Measurements from ENCODE around the gene LITAF.
A peak's percentile ranks its signal among the peaks of the same experiment; 100 is the strongest.
"Not testable (repeated sequence)": the region's sequence is repeated elsewhere in the genome, so short reads cannot be mapped to it uniquely, and the experiment has no call there.

The LITAF gene

DNA sequence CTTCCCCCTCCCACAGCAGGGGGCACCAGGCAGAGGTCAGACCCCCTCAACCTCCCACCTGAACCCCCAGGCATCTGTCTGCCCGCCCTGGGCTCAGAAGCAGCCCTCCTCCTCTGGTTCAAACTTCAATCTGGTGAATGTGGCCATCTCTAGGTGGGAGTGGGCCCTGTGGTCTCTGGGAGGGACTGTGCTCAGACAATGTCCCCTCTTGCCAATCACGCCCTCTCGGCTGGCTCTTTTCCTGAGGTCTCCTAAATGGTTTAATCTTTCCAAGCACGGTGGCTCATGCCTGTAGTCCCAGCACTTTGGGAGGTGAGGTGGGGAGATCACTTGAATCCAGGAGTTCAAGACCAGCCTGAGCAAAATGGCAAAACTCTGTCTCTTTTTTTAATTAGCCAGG lies 15.2 kb downstream of the LITAF start:
- no peak for DNase-seq

DNA sequence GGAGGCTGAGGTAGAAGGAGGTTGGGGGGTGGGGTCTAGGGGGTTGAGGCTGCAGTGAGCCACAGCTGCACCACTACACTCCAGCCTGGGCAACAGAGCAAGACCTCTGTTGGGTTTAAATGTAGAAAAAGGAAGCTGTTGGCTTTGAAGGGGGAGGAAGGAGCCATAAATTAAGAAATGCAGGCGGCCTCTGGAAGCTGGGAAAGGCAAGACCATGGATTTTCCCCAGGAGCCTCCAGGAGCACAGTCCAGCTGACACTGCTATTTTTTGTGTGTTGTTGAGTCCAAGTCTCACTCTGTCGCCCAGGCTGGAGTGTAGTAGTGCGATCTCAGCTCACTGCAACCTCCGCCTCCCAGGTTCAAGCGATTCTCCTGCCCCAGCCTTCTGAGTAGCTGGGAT lies 15.9 kb downstream of the LITAF start:
- DNase-seq = no peak

GRCh38 chr16:11570258-11570657 lies 16.5 kb downstream of the LITAF start:
- no peak for DNase-seq

DNA sequence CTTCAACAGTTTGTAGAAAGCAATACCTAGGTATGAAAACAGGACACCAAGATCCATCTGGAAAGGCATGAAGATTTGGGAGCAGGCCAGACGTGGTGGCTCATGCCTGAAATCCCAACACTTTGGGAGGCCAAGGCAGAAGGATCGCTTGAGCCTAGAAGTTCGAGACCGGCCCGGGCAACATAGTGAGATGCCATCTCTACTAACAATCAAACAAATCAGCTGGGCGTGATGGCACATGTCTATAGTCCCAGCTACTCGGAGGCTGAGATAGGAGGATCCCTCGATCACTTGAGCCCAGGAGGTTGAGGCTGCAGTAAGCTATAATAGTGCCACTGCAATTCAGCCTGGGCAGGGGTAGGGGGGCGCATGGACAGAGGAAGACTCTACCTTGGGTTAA lies 20.3 kb downstream of the LITAF start:
- no peak for DNase-seq

- no peak for DNase-seq
Measured at GRCh38 chr16:11565665-11566064, 21.1 kb downstream of the LITAF start.

GRCh38 chr16:11564046-11564926 lies 22.4 kb downstream of the LITAF start:
- no peak for DNase-seq

DNA sequence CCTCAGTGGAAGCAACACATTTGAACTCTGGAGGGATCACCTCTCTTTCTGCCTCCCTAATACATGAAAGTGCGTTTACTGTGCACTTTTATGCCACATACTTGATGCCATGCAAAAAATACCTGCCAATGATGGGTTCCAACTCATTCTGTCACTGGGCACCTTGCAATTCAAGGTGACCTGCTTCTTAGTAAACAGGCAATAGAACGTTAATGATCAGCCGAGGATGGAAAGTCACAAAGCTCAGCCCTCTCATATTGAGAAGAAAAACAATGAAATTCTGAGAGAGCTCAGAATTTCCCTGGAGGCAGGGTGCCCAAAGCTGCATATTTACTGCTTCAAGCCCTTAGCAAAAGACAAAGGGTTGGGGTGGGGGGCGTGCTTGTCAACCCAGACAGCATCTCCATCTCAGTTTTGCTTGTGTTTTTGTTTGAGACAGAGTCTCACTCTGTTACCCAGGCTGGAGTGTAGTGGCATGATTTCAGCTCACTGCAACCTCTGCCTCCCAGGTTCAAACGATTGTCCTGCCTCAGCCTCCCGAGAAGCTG lies 23.2 kb downstream of the LITAF start:
- DNase-seq = no peak

GRCh38 chr16:11562941-11563340 lies 23.8 kb downstream of the LITAF start:
- DNase-seq = no peak

DNA sequence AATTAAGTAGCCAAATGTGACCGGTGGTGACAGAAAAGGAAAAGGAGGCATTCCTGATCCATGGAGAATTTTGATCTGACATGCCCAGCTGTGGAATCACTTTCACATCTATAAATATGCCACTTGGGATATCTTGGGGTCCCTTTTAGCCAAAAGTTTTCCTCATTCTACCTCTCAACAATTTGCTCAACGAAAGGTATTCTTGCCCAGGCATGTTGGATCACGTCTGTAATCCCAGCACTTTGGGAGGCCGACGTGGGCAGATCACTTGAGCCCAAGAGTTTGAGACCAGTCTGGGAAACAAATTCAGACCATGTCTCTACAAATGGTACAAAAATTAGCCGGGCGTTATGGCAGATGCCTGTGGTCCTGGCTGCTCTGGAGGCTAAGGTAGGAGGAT lies 24.3 kb downstream of the LITAF start:
- DNase-seq = no peak

DNA sequence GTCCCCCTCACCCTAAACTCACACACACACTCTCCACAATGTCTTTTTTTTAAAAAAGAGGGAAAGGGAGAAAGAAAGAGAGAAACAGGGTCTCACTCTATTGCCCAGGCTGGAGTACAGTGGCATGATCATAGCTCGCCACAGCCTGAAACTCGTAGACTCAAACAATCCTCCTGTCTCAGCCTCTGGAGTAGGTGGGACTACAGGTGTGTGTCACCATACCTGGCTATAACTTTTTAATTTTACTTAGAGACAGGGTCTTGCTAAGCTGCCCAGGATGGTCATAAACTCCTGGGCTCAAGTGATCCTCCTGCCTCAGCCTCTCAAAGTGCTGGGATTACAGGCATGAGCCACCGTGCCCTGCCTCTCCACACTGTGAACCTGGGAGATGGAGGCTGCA lies 24.9 kb downstream of the LITAF start:
- no peak for DNase-seq

GRCh38 chr16:11561454-11561805 lies 25.3 kb downstream of the LITAF start:
- no peak for DNase-seq

- DNase-seq = peak; percentile 45
Measured at GRCh38 chr16:11560701-11561453, 25.8 kb downstream of the LITAF start.

DNA sequence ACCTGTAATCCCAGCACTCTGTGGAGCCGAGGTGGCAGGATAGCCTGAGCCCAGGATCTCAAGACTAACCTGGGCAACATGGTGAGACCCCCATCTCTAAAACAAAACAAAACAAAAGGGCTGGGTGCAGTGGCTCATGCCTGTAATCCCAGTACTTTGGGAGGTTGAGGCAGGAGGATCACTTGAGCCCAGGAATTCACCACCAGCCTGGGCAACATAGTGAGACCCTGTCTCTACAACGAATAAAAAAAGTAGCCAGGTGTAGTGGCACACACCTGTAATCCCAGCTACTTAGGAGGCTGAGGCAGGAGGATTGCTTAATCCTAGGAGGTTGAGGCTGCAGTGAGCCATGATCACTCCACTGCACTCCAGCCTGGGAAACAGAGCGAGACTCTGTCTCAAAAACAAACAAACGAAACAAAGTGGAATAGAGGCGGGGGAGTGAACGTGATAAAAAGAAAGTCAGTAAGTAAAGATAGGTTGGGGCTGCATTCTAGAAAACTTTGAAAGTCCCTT lies 28.4 kb downstream of the LITAF start:
- DNase-seq = not testable (repeated sequence)

DNA sequence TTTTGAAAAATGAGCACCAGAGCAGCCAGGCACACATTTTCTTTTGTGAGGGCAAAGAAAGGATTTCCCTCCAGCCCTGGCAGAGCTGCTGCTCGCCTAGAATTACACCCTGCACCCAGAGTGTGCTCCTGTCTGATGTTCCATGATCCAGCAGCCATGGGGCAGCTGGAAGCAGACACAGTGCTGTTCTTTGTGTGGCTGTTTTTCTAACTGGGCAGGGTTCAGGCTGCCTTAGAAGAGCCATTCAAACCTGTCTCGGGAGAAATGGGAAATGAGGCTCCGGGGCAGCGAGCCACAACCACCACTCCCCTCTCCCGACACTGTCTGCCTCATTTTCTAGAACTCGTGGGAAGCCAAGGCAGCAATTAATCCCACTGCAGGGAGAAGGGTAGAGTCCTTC lies 28.9 kb downstream of the LITAF start:
- DNase-seq = no peak

DNA sequence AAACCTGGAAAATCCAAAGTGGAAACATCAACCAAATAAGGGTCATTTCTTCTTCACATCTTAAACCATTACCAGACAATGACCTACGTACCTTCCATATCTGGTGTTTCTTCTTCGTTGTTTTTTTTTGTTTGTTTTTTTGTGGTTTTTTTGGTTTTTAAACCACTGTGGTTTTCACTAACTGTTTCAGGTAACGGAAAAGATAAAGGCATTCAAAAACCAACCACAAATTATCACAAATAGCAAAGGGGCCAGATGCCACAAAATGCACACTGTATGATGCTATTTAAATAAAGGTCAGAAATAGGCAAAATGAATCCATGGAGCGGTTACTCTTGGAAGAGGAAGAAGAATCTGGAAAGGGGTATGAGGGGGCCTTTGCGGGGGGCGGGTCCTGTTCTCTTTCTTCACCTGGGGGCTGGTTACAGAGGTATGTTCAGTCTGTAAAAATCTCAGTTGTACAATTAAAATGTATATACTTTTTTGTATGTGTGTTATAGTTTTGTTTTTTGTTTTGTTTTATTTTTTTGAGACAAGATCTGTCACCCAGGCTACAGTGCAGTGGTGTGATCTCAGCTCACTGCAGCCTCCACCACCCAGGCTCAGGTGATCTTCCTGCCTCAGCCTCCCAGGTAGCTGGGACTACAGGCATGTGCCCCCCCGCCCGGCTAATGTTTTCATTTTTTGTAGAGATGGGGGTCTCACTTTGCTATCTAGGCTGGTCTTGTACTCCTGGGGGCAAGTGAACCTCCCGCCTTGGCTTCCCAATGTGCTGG lies 29.6 kb downstream of the LITAF start:
- DNase-seq = no peak

DNA sequence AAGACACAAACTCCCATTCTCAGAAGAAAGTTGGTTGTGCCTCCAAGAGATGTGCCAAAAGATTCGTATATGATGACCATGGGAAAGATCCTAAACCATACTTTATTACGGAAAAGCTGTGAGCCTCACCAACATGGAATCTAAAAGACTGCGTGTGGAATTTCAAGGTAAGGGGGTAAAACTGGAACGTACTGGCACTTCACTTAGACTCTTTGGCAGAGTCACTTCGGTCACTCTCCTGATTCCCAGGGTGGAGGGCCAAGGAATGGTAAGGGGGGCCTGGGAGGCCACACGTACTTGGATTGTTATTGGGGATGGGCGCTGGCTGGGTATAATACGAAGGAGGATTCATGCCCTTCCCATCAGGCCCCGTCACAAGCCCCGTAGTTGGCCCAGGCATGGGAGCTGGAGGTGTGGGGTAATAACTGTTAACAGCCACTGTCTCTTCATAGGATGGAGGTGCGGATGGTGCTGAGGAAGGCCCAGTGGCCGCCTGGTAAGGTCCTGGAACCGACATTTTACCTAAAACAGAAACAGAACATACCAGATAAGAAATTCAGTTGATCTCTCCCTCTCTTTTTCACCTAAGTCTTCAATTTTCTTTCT lies 30.4 kb downstream of the LITAF start:
- DNase-seq = no peak

- DNase-seq = no peak
Measured at GRCh38 chr16:11554053-11554452, 32.7 kb downstream of the LITAF start.

DNA sequence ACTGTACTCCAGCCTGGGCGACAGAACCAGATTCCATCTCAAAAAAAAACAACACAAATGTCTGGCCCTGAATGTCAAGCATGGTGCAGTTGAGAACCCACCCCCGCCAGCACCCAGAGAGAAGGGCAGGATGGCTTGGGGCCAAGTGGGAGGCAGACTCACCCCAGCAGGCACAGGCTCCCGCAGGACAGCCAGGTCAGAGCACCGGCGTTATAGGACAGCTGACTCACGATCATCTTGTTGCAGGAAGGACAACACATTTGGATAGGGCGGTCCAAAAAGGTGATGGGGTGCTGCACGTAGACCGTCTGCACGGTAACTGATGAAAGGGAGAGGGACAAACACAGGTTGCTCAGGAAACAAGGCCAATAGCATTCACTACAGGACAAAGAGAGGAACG lies 33.3 kb downstream of the LITAF start:
- DNase-seq = no peak

GRCh38 chr16:11552440-11552839 lies 34.3 kb downstream of the LITAF start:
- no peak for DNase-seq

- DNase-seq = no peak
Measured at GRCh38 chr16:11551842-11552241, 34.9 kb downstream of the LITAF start.

GRCh38 chr16:11550791-11551498 lies 35.8 kb downstream of the LITAF start:
- DNase-seq = no peak

All from activated CD4-positive, alpha-beta T cell treated with anti-CD3 and anti-CD28 coated beads for 48 hours (primary cell).